Measurements from ENCODE around the gene LIN9.

LIN9 gene

GRCh38 chr1:226306425-226306824, 2.5 kb downstream of the LIN9 start:
- Histone ChIP-seq H3K4me3 (ENCODE audit: insufficient read depth, low read depth, low read length, poor library complexity, severe bottlenecking) (no peak overlapping the region), H3K4me1 (ENCODE audit: control insufficient read depth, insufficient read depth, low read length, poor library complexity, severe bottlenecking) (peaks cover 11% of the 10 kb centered on the region), H3K27me3 (replicated peaks; ENCODE audit: control insufficient read depth, insufficient read depth, low read length, poor library complexity, severe bottlenecking) (no peaks in the 10 kb centered on the region), H3K9me3 (ENCODE audit: control insufficient read depth, low read length) (no peaks in the 10 kb centered on the region), H3K27ac (ENCODE audit: insufficient read depth, low read length, poor library complexity, severe bottlenecking) (no peak overlapping the region), H3K36me3 (ENCODE audit: control insufficient read depth, insufficient read depth, low read length) (no peaks in the 10 kb centered on the region)
- DNase-seq: no peak

GRCh38 chr1:226305184-226305583, 3.8 kb downstream of the LIN9 start:
- Histone ChIP-seq H3K4me3 (ENCODE audit: insufficient read depth, low read depth, low read length, poor library complexity, severe bottlenecking) (no peak overlapping the region), H3K4me1 (ENCODE audit: control insufficient read depth, insufficient read depth, low read length, poor library complexity, severe bottlenecking) (peaks cover 11% of the 10 kb centered on the region), H3K36me3 (ENCODE audit: control insufficient read depth, insufficient read depth, low read length) (no peaks in the 10 kb centered on the region), H3K9me3 (ENCODE audit: control insufficient read depth, low read length) (no peaks in the 10 kb centered on the region), H3K27me3 (replicated peaks; ENCODE audit: control insufficient read depth, insufficient read depth, low read length, poor library complexity, severe bottlenecking) (no peaks in the 10 kb centered on the region), H3K27ac (ENCODE audit: insufficient read depth, low read length, poor library complexity, severe bottlenecking) (no peak overlapping the region)
- DNase-seq: no peak

DNA sequence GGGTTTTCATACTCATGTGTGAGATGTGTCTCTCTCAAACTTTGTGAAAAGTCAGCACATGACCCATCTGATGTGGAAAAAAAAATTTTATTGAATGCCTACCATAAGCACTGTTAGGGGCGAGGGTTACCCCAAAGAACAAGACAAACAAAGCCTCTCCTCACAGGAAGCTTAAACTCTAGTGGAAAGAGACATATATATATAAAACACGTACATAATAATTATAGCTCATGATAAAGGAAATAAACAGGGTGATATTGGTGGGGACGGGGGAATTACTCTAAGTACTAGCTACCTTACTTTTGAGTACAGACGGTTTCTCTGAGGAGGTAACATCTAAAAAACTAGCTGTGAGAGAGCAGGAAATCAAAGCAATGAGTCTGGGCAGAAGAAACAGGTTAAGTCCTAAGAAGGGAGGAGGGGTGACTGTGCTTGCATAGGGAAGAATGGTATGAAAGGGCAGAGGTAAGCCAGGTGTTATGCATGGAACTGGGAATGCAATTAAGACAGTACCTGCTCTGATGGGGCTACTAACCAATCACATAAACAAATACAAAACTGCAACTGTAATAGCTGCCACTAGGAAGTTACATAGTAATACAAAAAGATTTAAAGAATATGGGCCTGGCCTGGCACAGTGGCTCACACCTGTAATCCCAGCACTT, 4.5 kb downstream of the LIN9 start:
- no peak overlapping the region for H3K27ac ChIP-seq (ENCODE audit: insufficient read depth, low read length, poor library complexity, severe bottlenecking)
- H3K27me3 ChIP-seq (replicated peaks; ENCODE audit: control insufficient read depth, insufficient read depth, low read length, poor library complexity, severe bottlenecking): no peaks in the 10 kb centered on the region
- no peak overlapping the region for H3K4me3 ChIP-seq (ENCODE audit: insufficient read depth, low read depth, low read length, poor library complexity, severe bottlenecking)
- no peaks in the 10 kb centered on the region for H3K36me3 ChIP-seq (ENCODE audit: control insufficient read depth, insufficient read depth, low read length)
- H3K9me3 ChIP-seq (ENCODE audit: control insufficient read depth, low read length): no peaks in the 10 kb centered on the region
- peaks cover 6% of the 10 kb centered on the region for H3K4me1 ChIP-seq (ENCODE audit: control insufficient read depth, insufficient read depth, low read length, poor library complexity, severe bottlenecking)
- no peak for DNase-seq

- H3K4me1 ChIP-seq (ENCODE audit: control insufficient read depth, insufficient read depth, low read length, poor library complexity, severe bottlenecking): no peaks in the 10 kb centered on the region
- H3K27me3 ChIP-seq (replicated peaks; ENCODE audit: control insufficient read depth, insufficient read depth, low read length, poor library complexity, severe bottlenecking): no peaks in the 10 kb centered on the region
- H3K27ac ChIP-seq (ENCODE audit: insufficient read depth, low read length, poor library complexity, severe bottlenecking): no peak overlapping the region
- no peaks in the 10 kb centered on the region for H3K9me3 ChIP-seq (ENCODE audit: control insufficient read depth, low read length)
- no peak overlapping the region for H3K4me3 ChIP-seq (ENCODE audit: insufficient read depth, low read depth, low read length, poor library complexity, severe bottlenecking)
- no peak for DNase-seq
- no peaks in the 10 kb centered on the region for H3K36me3 ChIP-seq (ENCODE audit: control insufficient read depth, insufficient read depth, low read length)
These were observed 6.2 kb downstream of the LIN9 start for GRCh38 chr1:226302731-226303130.

DNA sequence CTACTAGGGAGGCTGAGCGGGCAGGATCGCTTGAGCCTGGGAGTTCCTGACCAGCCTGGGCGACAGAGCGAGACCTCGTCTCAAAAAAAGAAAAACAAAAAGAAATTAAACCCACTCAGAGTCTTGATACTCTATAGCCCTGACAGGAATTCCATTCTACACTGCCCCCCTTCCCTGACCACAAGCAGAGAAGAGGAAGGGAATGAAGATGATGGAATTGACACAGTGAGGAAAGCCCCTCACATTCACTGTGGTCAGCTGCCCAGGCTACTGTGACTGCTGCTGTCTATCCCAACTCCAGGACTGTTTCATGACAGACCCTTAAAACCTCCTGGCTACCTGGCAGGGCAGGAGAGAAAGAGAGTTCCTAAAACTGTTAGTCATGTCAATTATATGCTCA, 12.1 kb downstream of the LIN9 start:
- H3K27ac ChIP-seq (ENCODE audit: insufficient read depth, low read length, poor library complexity, severe bottlenecking): no peak overlapping the region
- no peaks in the 10 kb centered on the region for H3K9me3 ChIP-seq (ENCODE audit: control insufficient read depth, low read length)
- no peaks in the 10 kb centered on the region for H3K27me3 ChIP-seq (replicated peaks; ENCODE audit: control insufficient read depth, insufficient read depth, low read length, poor library complexity, severe bottlenecking)
- no peaks in the 10 kb centered on the region for H3K4me1 ChIP-seq (ENCODE audit: control insufficient read depth, insufficient read depth, low read length, poor library complexity, severe bottlenecking)
- no peak overlapping the region for H3K4me3 ChIP-seq (ENCODE audit: insufficient read depth, low read depth, low read length, poor library complexity, severe bottlenecking)
- peaks cover 8% of the 10 kb centered on the region for H3K36me3 ChIP-seq (ENCODE audit: control insufficient read depth, insufficient read depth, low read length)
- no peak for DNase-seq

DNA sequence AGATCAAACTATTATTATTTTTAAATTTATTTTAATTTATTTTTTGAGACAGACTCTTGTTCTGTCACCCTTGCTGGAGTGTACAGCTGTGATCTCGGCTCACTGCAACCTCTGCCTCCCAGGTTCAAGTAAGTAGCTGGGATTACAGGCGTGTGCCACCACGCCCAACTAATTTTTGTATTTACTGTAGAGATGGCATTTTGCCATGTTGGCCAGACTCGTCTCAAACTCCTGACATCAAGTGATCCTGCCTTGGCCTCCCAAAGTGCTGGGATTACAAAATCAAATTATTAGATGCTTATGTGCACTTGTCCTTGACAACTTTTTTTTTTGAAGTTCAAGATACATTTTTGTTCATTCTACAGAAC, 15.4 kb downstream of the LIN9 start:
- H3K36me3 ChIP-seq (ENCODE audit: control insufficient read depth, insufficient read depth, low read length): peaks cover 8% of the 10 kb centered on the region

GRCh38 chr1:226292874-226293552, 16.0 kb downstream of the LIN9 start:
- H3K4me3 ChIP-seq (ENCODE audit: insufficient read depth, low read depth, low read length, poor library complexity, severe bottlenecking): no peak overlapping the region
- no peaks in the 10 kb centered on the region for H3K9me3 ChIP-seq (ENCODE audit: control insufficient read depth, low read length)
- no peak for DNase-seq
- no peaks in the 10 kb centered on the region for H3K4me1 ChIP-seq (ENCODE audit: control insufficient read depth, insufficient read depth, low read length, poor library complexity, severe bottlenecking)
- H3K27ac ChIP-seq (ENCODE audit: insufficient read depth, low read length, poor library complexity, severe bottlenecking): no peak overlapping the region
- H3K36me3 ChIP-seq (ENCODE audit: control insufficient read depth, insufficient read depth, low read length): peaks cover 8% of the 10 kb centered on the region
- H3K27me3 ChIP-seq (replicated peaks; ENCODE audit: control insufficient read depth, insufficient read depth, low read length, poor library complexity, severe bottlenecking): no peaks in the 10 kb centered on the region

More for the DNA sequence above, 15.4 kb downstream of the LIN9 start:
- no peaks in the 10 kb centered on the region for H3K27me3 ChIP-seq (replicated peaks; ENCODE audit: control insufficient read depth, insufficient read depth, low read length, poor library complexity, severe bottlenecking)
- no peak for DNase-seq
- no peak overlapping the region for H3K4me3 ChIP-seq (ENCODE audit: insufficient read depth, low read depth, low read length, poor library complexity, severe bottlenecking)
- H3K9me3 ChIP-seq (ENCODE audit: control insufficient read depth, low read length): no peaks in the 10 kb centered on the region
- H3K4me1 ChIP-seq (ENCODE audit: control insufficient read depth, insufficient read depth, low read length, poor library complexity, severe bottlenecking): no peaks in the 10 kb centered on the region
- no peak overlapping the region for H3K27ac ChIP-seq (ENCODE audit: insufficient read depth, low read length, poor library complexity, severe bottlenecking)

DNA sequence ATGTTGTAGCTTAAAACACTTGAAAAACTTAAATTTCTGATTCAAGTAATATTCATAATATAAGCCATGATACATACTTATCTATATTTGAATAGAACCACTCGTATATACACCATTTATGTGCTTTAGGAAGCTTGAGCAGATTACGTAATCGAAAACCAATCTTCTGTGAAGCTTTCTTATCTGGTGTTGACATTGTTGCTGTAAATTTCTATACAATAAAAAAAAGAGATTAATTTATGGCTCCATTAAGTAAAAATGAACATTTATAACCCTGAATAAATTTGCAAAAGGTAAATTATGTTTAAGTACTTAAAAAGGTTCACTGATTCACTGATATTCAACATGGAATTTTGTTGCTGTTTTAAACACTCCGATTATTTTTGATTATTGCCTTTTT, 21.4 kb downstream of the LIN9 start:
- peaks cover 3% of the 10 kb centered on the region for H3K36me3 ChIP-seq (ENCODE audit: control insufficient read depth, insufficient read depth, low read length)
- H3K27ac ChIP-seq (ENCODE audit: insufficient read depth, low read length, poor library complexity, severe bottlenecking): no peak overlapping the region
- no peaks in the 10 kb centered on the region for H3K4me1 ChIP-seq (ENCODE audit: control insufficient read depth, insufficient read depth, low read length, poor library complexity, severe bottlenecking)
- no peak for DNase-seq
- no peaks in the 10 kb centered on the region for H3K9me3 ChIP-seq (ENCODE audit: control insufficient read depth, low read length)
- H3K27me3 ChIP-seq (replicated peaks; ENCODE audit: control insufficient read depth, insufficient read depth, low read length, poor library complexity, severe bottlenecking): no peaks in the 10 kb centered on the region
- no peak overlapping the region for H3K4me3 ChIP-seq (ENCODE audit: insufficient read depth, low read depth, low read length, poor library complexity, severe bottlenecking)

GRCh38 chr1:226281058-226281457, 27.9 kb downstream of the LIN9 start:
- H3K36me3 ChIP-seq (ENCODE audit: control insufficient read depth, insufficient read depth, low read length): no peaks in the 10 kb centered on the region
- H3K4me1 ChIP-seq (ENCODE audit: control insufficient read depth, insufficient read depth, low read length, poor library complexity, severe bottlenecking): no peaks in the 10 kb centered on the region
- H3K4me3 ChIP-seq (ENCODE audit: insufficient read depth, low read depth, low read length, poor library complexity, severe bottlenecking): no peak overlapping the region
- DNase-seq: no peak
- H3K27me3 ChIP-seq (replicated peaks; ENCODE audit: control insufficient read depth, insufficient read depth, low read length, poor library complexity, severe bottlenecking): no peaks in the 10 kb centered on the region
- H3K27ac ChIP-seq (ENCODE audit: insufficient read depth, low read length, poor library complexity, severe bottlenecking): no peak overlapping the region
- no peaks in the 10 kb centered on the region for H3K9me3 ChIP-seq (ENCODE audit: control insufficient read depth, low read length)

GRCh38 chr1:226279498-226279897, 29.5 kb downstream of the LIN9 start:
- Histone ChIP-seq H3K4me1 (ENCODE audit: control insufficient read depth, insufficient read depth, low read length, poor library complexity, severe bottlenecking) (no peaks in the 10 kb centered on the region), H3K9me3 (ENCODE audit: control insufficient read depth, low read length) (no peaks in the 10 kb centered on the region), H3K27ac (ENCODE audit: insufficient read depth, low read length, poor library complexity, severe bottlenecking) (no peak overlapping the region)

More at GRCh38 chr1:226279498-226279897, 29.5 kb downstream of the LIN9 start:
- no peak for DNase-seq
- Histone ChIP-seq H3K4me3 (ENCODE audit: insufficient read depth, low read depth, low read length, poor library complexity, severe bottlenecking) (no peak overlapping the region), H3K27me3 (replicated peaks; ENCODE audit: control insufficient read depth, insufficient read depth, low read length, poor library complexity, severe bottlenecking) (no peaks in the 10 kb centered on the region), H3K36me3 (ENCODE audit: control insufficient read depth, insufficient read depth, low read length) (no peaks in the 10 kb centered on the region)

All from effector memory CD4-positive, alpha-beta T cell (primary cell).